Lower leg skin (tissue), 3 donors: ENCODE measurements around the gene SLC25A17.

Experiments used
- CTCF ChIP-seq, 3 donors: fragments of 450-650 bp; IDR thresholded peaks; one replicate each; pipeline ENCODE4 v1.5.1; 2016; ENCODE audit warnings: antibody characterized with exemption in 3 of 3, mild to moderate bottlenecking in 3 of 3, moderate library complexity in 2 of 3
- POLR2A ChIP-seq, 2 donors: fragments of 450-650 bp; IDR thresholded peaks; one replicate each; pipeline ENCODE4 v1.6.1; 2016 to 2017; ENCODE audit warnings: antibody characterized with exemption in 2 of 2, mild to moderate bottlenecking in 1 of 2, moderate library complexity in 1 of 2

- TF ChIP-seq POLR2A (IDR thresholded peaks at IDR 0.05): no peak
- TF ChIP-seq CTCF (IDR thresholded peaks at IDR 0.05): no peak
Observed at GRCh38 chr22:40838486-40838885, 19.3 kb upstream of the SLC25A17 start.
